Measurements from ENCODE around the gene SVOP.
"Not testable (repeated sequence)": the region's sequence is repeated elsewhere in the genome, so short reads cannot be mapped to it uniquely, and the experiment has no call there.

Gene SVOP

DNA sequence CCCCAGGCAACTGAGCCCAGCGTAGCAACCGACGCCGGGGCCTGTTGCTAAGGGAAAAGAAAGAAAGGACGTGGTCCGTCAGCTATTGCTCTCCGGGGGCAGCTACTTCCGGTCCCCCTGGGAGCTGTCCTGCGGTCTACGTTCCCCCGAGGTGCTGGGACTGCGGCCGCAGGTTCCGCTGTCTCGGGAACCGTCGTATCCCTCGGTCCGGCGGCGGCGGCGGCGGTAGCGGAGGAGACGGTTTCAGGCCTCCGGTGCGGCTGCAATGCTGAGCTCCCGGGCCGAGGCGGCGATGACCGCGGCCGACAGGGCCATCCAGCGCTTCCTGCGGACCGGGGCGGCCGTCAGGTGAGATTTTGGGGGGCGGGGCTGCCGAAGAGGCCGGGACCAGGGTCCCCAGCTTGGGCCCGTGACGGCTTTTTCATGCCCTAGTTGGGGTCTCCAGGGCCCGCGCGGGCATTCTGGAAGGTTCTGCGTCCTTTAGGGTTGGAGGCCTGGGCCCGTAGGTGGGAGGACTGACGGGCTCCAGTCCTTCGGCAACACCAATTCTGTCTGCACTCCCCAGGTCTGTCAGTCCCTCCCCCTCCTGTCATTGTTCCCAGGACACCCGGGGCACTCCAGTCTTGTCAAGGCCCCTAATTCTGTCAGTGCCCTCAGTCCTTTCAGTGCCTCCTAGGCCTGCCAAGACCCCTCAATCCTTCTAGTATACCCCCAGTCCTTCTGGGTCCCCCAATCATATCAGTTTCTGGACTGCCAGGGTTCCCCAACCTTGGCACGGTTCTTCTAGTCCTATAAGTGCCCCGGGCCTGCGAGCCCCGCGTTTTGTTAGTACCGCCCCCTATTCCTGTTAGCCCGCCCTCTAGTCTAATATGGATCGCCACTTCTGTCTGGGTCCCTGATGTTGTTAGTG, 31.8 kb upstream of the SVOP start, which contains the start of gene USP30:
Gene USP30, plus strand, starts transcription at position 163 of the 910 bp plus-strand sequence. Its CDS starts 103 bp downstream, at position 266.
- no peaks in the 10 kb centered on the region for H3K27me3 ChIP-seq (ENCODE audit: control insufficient read depth, insufficient read depth, low read length)
- peak within 1 kb of the TSS; percentile 70 for H3K27ac ChIP-seq (ENCODE audit: low read depth, low read length)
- no peaks in the 10 kb centered on the region for H3K36me3 ChIP-seq (ENCODE audit: control insufficient read depth, insufficient read depth, low read length)
- H3K4me1 ChIP-seq (ENCODE audit: control insufficient read depth, insufficient read depth, low read length), result peaks cover 3% of the 10 kb centered on the region
- H3K4me3 ChIP-seq (ENCODE audit: low read length), result peak within 1 kb of the TSS; percentile 69
- peak within 1 kb of the TSS; percentile 70 for H3K9ac ChIP-seq (ENCODE audit: low read length)

DNA sequence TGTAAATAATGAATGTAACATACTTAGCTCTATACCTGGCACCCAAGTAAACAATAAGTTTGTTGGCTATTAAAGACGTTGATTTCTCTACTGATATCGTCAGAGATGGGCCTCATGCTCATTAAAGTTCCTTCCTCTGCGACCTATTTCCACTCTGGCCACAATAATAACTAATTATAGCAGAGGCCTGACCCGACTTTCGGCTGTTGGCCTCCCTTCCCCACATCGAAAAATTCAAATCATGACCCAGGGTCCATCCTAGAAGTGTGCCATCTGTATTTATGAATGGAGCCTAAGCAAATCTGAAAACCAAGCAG, 31.2 kb upstream of the SVOP start:
- peak overlapping the region; percentile 70 for H3K27ac ChIP-seq (ENCODE audit: low read depth, low read length)
- H3K9ac ChIP-seq (ENCODE audit: low read length), result peak overlapping the region; percentile 8
- no peaks in the 10 kb centered on the region for H3K36me3 ChIP-seq (ENCODE audit: control insufficient read depth, insufficient read depth, low read length)
- H3K4me3 ChIP-seq (ENCODE audit: low read length), result peak overlapping the region; percentile 69
- no peaks in the 10 kb centered on the region for H3K27me3 ChIP-seq (ENCODE audit: control insufficient read depth, insufficient read depth, low read length)
- peaks cover 3% of the 10 kb centered on the region for H3K4me1 ChIP-seq (ENCODE audit: control insufficient read depth, insufficient read depth, low read length)

DNA sequence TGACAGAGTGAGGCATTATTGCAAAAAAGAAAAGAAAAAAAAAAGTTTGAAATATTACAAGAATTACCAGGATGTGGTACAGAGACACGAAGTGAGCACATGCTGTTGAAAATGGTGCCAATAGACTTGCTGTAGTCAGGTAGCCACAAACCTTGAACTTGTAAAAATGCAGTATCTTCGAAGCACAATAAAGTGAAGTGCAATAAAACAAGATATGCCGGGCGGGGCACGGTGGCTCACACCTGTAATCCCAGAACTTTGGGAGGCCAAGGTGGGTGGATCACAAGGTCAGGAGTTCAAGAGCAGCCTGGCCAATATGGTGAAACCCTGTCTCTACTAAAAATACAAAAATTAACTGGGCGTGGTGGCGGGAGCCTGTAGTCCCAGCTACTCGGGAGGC, 28.9 kb upstream of the SVOP start:
- not testable (repeated sequence) for H3K36me3 ChIP-seq (ENCODE audit: control insufficient read depth, insufficient read depth, low read length); H3K4me3 ChIP-seq (ENCODE audit: low read length); H3K27ac ChIP-seq (ENCODE audit: low read depth, low read length); H3K27me3 ChIP-seq (ENCODE audit: control insufficient read depth, insufficient read depth, low read length); H3K4me1 ChIP-seq (ENCODE audit: control insufficient read depth, insufficient read depth, low read length); H3K9ac ChIP-seq (ENCODE audit: low read length)

DNA sequence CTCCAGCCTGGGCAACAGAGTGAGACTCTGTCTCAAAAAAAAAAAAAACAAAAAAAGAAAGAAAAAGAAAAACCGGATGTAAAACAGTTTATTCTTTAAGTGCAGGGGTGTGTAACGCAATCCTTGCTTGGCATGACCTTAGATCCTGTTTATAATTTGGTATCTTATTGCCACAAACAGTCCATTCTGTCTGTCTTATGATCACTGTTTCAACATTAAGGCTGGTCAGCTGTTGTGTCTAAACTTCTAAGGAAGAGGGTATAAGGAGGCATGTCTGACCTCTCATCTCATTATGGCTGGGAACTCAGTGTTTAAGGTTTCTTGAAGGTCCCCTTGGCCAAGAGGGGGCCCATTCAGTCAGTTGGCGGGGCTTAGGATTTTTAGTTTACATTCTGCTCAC, 27.8 kb upstream of the SVOP start:
- not testable (repeated sequence) for H3K36me3 ChIP-seq (ENCODE audit: control insufficient read depth, insufficient read depth, low read length); H3K4me3 ChIP-seq (ENCODE audit: low read length); H3K4me1 ChIP-seq (ENCODE audit: control insufficient read depth, insufficient read depth, low read length); H3K9ac ChIP-seq (ENCODE audit: low read length); H3K27me3 ChIP-seq (ENCODE audit: control insufficient read depth, insufficient read depth, low read length); H3K27ac ChIP-seq (ENCODE audit: low read depth, low read length)

DNA sequence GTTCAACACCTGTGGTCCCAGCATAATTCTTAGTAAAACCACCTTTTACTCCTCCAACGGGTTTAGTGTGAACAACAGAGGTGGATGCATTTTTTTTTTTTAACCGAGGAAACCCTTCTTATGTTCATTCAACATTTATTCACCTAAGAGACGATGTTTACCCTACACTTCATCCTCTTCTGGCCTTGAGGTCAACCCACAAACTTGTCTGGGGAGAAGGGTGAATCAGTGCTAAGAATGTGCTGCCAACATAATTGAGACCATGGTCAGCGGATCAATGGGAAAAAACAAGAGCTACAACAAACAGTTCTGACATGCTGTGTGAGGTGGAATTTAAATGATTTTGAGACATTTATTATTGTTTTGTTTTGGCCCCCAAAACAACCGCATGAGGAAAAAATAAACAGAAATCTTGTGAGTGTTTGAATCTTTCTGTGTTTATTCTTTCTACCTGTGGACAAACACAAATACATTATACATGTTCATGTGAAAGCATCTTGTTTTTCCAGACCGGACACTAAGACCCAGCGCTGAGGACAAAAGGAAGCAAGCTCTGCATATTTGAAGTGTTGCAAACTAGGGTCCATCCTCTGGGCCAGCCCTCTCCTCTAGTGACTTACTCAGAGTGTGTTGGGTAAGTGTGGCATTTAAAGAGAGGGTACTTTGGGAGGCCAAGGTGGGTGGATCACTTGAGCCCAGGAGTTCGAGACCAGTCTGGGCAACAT, 26.4 kb upstream of the SVOP start:
- Histone ChIP-seq H3K27ac (ENCODE audit: low read depth, low read length) (no peak overlapping the region), H3K9ac (ENCODE audit: low read length) (no peak overlapping the region), H3K4me1 (ENCODE audit: control insufficient read depth, insufficient read depth, low read length) (peaks cover 3% of the 10 kb centered on the region), H3K4me3 (ENCODE audit: low read length) (no peak overlapping the region), H3K36me3 (ENCODE audit: control insufficient read depth, insufficient read depth, low read length) (no peaks in the 10 kb centered on the region), H3K27me3 (ENCODE audit: control insufficient read depth, insufficient read depth, low read length) (no peaks in the 10 kb centered on the region)

DNA sequence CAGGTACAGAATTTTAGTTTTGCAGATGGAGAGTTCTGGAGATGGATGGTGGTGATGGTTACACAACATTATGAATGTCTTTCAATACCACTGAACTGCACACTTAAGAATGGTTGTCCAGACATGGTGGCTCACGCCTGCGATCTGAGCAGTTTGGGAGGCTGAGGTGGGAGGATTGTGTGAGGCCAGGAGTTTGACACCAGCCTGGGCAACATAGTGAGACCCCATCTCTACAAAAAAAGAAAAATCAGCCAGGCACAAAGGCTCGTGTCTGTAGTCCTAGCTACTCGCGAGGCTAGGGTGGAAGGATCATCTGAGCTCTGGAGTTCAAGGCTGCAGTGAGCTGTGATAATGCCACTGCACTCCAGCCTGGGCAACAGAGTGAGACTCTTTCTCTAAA, 23.4 kb upstream of the SVOP start:
- H3K4me1 ChIP-seq (ENCODE audit: control insufficient read depth, insufficient read depth, low read length), result no peaks in the 10 kb centered on the region
- no peaks in the 10 kb centered on the region for H3K36me3 ChIP-seq (ENCODE audit: control insufficient read depth, insufficient read depth, low read length)
- H3K9ac ChIP-seq (ENCODE audit: low read length), result no peak overlapping the region
- no peaks in the 10 kb centered on the region for H3K27me3 ChIP-seq (ENCODE audit: control insufficient read depth, insufficient read depth, low read length)
- H3K27ac ChIP-seq (ENCODE audit: low read depth, low read length), result no peak overlapping the region
- H3K4me3 ChIP-seq (ENCODE audit: low read length), result no peak overlapping the region

DNA sequence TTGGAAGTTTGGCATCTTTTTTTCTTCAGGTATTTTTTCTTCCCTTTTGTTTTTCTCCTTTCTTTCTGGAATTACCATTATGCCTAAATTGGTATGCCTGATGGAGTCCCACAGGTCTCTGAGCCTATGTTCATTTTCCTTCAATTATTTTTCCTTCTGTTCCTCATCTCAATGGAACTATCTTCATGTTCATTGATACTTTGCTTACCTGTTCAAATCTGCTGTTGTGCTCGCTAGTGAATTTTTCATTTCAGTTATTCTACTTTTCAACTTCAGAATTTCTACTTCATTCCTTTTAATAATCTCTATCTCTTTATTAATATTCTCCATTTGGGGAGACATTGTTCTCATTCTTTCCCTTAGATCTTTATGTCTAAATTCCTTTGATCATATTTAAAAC, 16.1 kb upstream of the SVOP start:
- Histone ChIP-seq H3K9ac (ENCODE audit: low read length) (no peak overlapping the region), H3K27me3 (ENCODE audit: control insufficient read depth, insufficient read depth, low read length) (no peaks in the 10 kb centered on the region), H3K36me3 (ENCODE audit: control insufficient read depth, insufficient read depth, low read length) (no peaks in the 10 kb centered on the region), H3K4me3 (ENCODE audit: low read length) (no peak overlapping the region), H3K27ac (ENCODE audit: low read depth, low read length) (no peak overlapping the region), H3K4me1 (ENCODE audit: control insufficient read depth, insufficient read depth, low read length) (no peaks in the 10 kb centered on the region)

DNA sequence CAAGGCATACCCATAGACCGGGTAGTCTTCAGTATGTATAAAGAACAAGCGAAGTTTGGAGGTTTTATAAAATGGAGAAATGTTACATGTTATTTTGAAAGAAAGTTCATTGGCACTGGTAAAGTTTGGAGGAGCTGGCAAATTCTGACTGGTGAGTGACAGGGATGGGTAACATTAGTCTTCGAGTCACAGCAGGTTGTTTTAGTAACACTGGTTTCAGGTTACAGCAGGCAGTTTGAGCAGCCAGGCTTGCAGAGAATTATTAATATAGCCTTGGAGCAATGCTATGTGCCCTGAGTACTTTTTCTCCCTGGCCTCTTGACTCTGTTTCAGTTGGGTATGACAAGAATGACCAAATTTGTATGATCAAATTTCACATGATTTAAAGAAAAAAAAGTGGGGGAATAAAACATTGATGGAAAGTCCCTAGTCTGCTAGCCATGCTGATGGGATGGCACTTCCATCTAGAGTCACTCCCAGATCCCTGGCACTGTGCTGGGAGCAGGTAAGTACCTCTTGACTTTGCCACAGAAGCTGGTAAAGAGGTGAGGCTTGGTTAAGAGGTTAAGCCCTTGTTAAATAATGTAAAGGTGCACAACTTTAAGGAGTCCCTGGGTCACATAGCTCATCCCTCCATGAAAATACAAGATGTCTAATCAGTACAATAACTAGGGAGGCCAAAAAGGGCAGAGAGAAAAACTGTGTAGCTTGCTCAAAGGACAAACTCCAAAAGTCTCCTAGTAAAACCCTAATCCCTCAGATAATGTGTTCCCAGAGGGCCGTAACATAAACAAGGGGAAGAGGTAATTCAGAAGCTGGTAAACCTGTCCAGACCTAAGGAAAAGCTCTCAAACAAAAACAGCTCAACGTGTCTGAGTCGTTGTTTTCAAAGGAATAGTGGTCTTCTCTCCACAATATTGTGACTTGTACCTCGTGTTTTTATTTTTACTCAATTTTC, 12.7 kb upstream of the SVOP start:
- Histone ChIP-seq H3K9ac (ENCODE audit: low read length) (no peak overlapping the region), H3K4me3 (ENCODE audit: low read length) (no peak overlapping the region), H3K27ac (ENCODE audit: low read depth, low read length) (no peak overlapping the region), H3K36me3 (ENCODE audit: control insufficient read depth, insufficient read depth, low read length) (no peaks in the 10 kb centered on the region), H3K4me1 (ENCODE audit: control insufficient read depth, insufficient read depth, low read length) (no peaks in the 10 kb centered on the region), H3K27me3 (ENCODE audit: control insufficient read depth, insufficient read depth, low read length) (no peaks in the 10 kb centered on the region)

DNA sequence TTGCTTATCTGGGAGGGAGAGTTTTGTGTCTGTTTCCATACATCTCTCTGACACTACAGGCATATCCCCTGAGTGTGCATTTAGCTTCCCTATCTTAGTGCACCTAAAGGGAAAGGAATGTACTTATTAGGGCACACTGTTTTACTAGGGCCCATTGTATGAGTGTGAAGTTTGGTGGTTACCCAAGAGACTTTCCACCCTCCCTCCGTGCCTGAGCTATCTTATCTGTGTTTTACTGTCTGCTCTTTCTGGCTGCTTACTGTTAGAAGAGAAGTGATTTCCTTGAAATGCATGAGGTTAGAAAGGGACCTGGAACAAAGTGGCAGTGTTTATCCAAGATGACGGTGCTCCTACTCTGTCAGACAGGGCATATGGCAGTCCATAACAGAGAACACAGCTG, 8.5 kb upstream of the SVOP start:
- H3K36me3 ChIP-seq (ENCODE audit: control insufficient read depth, insufficient read depth, low read length), result no peaks in the 10 kb centered on the region
- H3K4me3 ChIP-seq (ENCODE audit: low read length), result no peak overlapping the region
- no peaks in the 10 kb centered on the region for H3K4me1 ChIP-seq (ENCODE audit: control insufficient read depth, insufficient read depth, low read length)
- no peak overlapping the region for H3K9ac ChIP-seq (ENCODE audit: low read length)
- no peak overlapping the region for H3K27ac ChIP-seq (ENCODE audit: low read depth, low read length)
- no peaks in the 10 kb centered on the region for H3K27me3 ChIP-seq (ENCODE audit: control insufficient read depth, insufficient read depth, low read length)

DNA sequence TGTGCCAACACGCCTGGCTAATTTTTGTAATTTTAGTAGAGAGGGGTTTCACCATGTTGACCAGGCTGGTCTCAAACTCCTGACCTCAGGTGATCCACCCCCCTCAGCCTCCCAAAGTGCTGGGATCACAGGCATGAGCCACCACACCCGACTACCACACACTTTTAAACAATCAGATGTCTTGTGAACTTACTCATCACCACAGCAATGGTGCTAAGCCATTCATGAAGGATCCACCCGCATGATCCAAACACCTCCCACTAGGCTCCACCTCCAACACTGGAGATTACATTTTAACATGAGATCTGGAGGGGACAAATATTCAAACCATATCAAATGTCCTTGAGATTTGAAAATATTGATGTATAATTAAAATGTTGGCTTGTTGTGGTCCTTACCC, 7.8 kb upstream of the SVOP start:
- not testable (repeated sequence) for H3K4me3 ChIP-seq (ENCODE audit: low read length); H3K4me1 ChIP-seq (ENCODE audit: control insufficient read depth, insufficient read depth, low read length); H3K27ac ChIP-seq (ENCODE audit: low read depth, low read length); H3K27me3 ChIP-seq (ENCODE audit: control insufficient read depth, insufficient read depth, low read length); H3K36me3 ChIP-seq (ENCODE audit: control insufficient read depth, insufficient read depth, low read length); H3K9ac ChIP-seq (ENCODE audit: low read length)

DNA sequence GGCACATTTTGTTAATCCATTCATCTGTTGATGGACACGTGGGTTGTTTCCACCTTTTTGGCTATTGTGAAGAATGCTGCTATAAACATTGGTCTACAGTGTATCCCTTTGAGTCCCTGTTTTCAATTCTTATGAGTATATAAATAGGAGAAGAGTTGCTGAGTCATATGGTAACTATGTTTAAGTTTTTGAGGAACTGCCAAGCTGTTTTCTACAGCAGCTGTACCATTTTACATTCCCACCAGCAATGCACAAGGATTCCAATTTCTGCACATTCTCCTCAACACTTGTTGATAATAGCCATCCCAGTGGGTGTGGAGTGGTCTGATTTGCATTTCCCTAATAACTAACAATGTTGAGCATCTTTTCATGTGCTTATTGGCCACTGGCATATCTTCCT, 6.9 kb upstream of the SVOP start:
- Histone ChIP-seq H3K27ac (ENCODE audit: low read depth, low read length) (no peak overlapping the region), H3K9ac (ENCODE audit: low read length) (no peak overlapping the region), H3K4me3 (ENCODE audit: low read length) (no peak overlapping the region), H3K27me3 (ENCODE audit: control insufficient read depth, insufficient read depth, low read length) (no peaks in the 10 kb centered on the region), H3K36me3 (ENCODE audit: control insufficient read depth, insufficient read depth, low read length) (no peaks in the 10 kb centered on the region), H3K4me1 (ENCODE audit: control insufficient read depth, insufficient read depth, low read length) (no peaks in the 10 kb centered on the region)

DNA sequence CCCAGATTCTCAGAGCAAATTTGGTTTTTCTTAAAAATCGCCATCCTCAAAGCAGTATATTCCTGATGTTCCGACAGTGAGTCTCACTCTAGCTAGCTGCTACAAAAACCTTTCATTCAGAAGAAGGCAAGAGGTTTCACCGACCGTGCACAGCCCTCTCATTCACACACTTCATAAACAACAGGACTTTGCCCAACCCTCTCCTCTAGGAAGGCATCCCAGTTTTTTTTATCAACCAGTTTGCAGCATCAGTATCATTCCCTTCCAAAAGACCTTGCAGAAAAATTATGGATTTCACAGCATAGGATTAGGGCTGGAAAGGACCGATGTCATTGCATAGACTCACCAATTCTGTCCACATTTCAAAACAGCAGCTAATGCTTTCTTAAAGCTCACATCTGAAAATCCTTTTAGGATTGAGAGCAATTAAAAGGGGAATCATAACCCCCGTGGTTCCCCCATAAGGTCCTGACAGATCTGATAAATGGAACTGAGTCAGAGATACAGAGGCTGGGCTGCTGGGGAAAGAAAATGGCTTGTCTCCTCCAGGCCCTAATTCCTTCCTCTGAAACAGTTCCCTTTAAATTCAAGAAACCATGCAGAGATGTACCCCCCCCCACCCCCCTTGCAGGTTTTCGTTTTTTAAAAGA, 597 bp downstream of the SVOP start:
- Histone ChIP-seq H3K9ac (ENCODE audit: low read length) (no peak overlapping the region), H3K4me1 (ENCODE audit: control insufficient read depth, insufficient read depth, low read length) (no peaks in the 10 kb centered on the region), H3K27ac (ENCODE audit: low read depth, low read length) (no peak overlapping the region), H3K27me3 (ENCODE audit: control insufficient read depth, insufficient read depth, low read length) (no peaks in the 10 kb centered on the region), H3K4me3 (ENCODE audit: low read length) (no peak overlapping the region), H3K36me3 (ENCODE audit: control insufficient read depth, insufficient read depth, low read length) (no peaks in the 10 kb centered on the region)

All from rectal smooth muscle tissue (tissue), 1 donor.